GM18867 (cell line): ENCODE measurements around the gene RASGRF2.
"Not testable (repeated sequence)": the region's sequence is repeated elsewhere in the genome, so short reads cannot be mapped to it uniquely, and the experiment has no call there.

Source experiments
- ATAC-seq: cut with Tn5 transposase; IDR thresholded peaks from one replicate; pipeline ENCODE4 v1.9.1; 2021; ENCODE audit warnings: mild to moderate bottlenecking, moderate library complexity; ENCODE audit not compliant: unreplicated experiment

The RASGRF2 gene

DNA sequence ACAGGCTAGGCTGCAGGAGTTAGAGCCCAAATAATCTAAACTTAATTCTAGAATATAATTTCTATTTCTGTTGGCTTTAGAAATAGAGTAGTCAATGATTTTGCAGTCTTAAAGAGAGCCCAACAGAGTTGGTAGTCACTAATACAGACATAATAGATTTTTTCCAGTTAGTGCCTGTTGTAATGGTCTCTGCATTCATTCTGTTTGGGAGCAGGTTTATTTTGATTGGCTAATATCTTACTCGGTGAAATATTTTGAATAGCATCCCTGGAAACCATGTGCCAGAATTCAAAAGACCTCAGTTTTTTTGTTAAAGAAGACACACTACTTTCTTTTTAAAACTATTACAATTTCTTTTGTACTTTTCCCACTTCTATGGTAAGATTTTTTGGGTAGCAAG is 107.2 kb downstream of the RASGRF2 start:
- ATAC-seq, result no peak

DNA sequence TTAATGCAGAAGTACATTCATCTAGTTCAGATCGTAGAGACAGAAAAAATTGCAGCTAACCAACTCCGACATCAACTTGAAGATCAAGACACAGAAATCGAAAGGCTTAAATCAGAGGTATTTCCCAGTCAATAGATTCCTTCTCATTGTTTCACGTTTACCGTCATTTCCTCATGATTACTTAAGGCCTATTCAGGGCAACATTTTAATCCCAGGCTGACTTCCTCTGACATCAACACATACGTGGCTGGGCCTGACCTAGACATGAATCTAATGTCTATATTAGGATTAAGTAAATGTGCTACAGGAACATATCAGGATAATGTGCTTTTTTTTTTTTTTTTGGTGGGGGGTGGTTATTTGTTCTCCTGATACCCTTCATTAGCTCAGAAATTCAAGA is 107.9 kb downstream of the RASGRF2 start:
- ATAC-seq, result no peak

DNA sequence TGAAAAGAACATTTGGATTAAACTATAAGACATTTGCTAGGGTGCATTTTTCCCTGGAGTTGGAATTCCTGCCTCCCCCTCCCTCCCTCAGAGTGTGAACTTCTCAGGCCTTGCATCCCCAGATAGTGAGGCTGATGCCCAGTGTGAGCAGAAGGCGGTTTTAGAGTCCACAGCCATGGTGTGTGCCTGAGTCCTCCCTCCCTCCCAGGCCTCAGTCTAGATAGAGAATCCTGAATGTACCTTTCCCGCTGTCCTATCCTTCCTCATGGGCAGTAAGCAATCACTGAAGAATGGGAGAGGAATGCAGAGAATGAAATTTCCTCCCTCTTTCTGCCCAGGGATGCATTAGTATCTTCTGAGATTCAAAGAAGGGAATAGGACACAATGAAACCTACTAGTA is 108.5 kb downstream of the RASGRF2 start:
- no peak for ATAC-seq

DNA sequence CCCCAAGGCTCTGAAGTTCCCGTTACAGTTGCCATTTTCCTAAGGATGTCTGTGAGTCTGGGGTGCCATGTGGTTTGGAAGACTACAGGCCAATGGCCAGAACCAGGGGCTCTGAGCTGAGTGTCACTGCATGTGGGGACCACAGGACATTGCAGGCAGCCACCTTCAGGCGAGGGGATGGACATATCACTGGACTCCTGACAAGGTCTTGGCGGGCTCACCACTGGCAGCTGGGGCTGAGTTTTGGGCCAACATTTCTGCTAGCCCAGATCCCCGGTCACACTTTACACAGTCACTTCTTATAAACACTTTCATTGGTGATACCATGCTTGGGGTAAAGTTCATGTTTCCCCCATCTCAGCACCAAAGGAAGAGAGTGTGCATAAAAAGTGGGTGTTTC is 109.8 kb downstream of the RASGRF2 start:
- no peak for ATAC-seq

DNA sequence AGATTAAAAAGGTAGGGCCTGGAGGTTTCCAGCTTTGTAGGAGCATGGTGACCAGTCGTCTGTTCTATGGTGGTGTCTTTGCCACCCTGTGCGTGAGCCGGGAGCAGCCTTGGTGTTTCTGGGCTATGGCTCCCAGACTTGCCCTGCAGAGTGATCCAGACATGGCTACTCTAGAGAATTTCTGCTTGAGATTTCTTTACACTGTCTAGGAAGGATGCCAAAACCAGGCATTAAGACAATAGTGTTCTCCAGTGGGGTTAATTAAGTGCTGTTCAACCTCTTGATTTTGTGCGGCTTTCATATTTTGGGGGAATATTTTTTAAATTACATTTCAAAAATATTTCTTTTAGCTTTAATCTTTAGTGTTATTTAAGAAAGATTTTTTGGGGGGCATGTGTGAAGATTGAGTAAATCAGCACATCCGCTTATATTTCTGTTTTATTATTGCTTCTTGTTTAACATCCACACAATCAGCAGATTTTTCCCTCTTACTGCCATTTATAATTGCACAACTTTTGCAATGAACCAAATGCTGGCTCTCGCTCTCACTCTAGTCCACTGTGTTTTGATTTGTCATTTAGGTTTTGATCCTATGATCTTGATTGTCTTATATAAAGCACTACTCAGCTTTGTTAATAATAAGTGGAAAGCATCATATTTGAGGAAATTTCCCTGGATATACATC is 110.5 kb downstream of the RASGRF2 start:
- ATAC-seq, result no peak

DNA sequence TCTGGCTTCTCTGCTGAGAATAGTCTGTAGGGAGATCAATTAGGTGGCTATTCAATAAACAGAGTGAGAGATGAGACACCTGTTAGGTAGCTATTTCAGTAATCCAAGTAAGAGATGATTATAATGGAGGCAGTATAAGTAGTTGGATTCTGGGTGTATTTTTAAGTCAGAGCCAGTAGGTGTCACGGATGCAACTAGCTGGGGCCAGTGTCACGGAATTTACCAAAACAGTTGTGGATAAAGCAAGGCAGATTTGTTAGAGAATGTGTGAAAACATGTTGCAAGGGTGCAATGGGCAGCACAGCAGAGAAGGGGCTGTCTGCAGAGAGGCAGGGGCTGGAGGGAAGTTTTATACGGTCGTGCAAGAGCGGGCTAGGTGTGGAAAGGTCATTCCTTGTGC is 114.9 kb downstream of the RASGRF2 start:
- ATAC-seq, result no peak

DNA sequence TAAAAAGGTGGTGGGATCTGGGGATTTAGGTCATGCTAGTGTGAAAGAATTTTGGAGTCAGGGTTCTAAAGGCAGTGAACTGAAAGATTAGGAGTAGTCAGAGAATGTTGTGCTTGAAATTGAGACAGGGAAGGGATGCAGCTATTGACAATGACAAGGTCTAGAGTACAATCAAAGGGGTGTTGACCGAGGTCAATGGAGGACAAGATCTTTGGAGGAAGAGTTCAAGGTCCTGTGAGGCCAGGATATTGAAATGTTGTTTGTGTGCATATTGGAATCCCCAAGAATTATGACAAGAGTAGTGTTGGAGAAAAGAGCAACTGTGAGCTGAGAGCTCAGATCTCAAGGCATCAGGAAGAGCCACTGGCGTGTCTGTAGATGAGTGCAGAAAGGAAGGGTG is 116.9 kb downstream of the RASGRF2 start:
- ATAC-seq, result no peak

DNA sequence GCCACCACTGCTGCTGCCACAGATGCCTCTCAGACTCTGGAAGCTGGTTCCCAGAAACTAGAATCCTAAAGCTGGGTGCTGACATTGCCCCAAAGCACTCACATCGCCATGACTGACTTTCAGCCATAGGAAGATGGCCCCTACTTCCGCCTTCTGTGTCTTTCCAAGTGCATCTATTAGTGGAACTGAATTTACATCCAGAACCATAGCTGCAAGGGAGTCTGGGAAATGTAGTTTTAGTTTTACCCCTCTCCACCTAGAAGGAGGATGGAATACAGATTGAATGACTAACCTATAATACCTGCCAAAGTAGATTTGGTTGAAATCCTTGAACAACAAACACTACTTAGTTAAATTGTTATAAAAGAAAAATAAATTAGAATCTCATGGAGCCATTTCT is 118.8 kb downstream of the RASGRF2 start:
- ATAC-seq, result no peak

DNA sequence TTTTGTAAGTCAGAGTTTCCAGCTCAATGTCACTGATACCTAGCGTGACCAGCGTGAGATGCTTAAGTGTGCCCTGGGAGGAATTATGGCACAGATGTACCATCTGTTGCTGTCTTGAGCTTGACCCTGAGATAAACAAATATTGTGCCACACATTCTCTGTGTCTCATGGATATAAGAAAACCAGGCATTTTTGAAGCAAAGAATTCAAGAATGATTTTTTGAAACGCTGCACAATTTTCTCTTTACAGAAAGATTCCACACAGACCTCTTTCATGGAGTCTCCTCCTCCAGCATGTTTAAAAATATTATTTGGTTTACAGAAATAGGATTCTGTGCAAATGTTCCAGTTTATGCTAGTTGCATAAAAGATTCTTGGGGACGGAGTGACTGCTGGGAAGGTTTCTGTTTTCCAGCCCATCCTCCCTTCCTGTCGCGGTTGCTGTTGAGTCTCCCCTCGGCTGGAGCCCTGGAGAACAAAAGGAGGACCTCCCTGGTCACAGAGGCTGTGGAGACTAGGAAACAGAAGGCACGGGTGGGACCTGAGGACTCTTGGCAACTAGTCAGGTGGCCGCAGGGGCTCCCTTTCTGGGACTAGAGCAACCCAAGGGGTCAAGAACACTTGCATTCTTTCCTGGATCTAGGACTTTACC is 120.8 kb downstream of the RASGRF2 start:
- ATAC-seq, result no peak

DNA sequence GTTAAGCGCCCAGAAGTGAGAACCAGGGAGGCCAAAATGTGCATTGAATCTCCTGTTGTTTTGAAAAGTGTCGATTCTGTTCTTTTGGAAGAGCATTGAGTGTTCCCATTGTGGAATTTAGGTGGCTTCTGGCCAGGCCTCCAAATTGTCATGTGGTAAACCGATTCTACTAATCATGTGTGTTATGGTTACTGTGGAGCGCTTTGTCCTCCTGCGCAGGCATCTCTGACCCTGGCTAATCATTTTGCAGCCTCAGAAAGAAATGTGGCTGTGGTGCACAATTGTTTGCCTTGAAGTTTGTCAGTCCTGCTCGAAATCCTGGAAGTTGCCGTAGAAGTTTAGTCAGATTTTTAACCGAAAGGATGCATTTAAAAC is 121.3 kb downstream of the RASGRF2 start:
- no peak for ATAC-seq

DNA sequence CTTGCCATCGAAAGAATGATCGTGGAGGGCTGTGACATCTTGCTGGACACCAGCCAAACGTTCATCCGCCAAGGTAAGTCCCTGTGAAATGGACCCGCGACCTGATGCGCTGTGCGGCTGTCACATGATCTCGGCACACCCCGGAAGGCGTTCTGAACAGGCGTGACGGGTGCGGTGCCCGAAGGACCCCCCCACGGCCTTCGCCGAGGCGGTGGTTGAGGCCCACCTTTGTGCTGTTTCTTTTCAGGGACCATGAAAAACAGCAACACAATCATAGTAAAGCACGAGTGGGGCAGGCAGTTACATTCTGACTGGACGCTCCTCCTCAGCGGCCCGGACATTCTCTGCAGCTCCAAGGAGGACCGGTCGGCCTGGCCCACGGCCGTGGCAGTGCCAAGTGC is 126.7 kb downstream of the RASGRF2 start:
- no peak for ATAC-seq

DNA sequence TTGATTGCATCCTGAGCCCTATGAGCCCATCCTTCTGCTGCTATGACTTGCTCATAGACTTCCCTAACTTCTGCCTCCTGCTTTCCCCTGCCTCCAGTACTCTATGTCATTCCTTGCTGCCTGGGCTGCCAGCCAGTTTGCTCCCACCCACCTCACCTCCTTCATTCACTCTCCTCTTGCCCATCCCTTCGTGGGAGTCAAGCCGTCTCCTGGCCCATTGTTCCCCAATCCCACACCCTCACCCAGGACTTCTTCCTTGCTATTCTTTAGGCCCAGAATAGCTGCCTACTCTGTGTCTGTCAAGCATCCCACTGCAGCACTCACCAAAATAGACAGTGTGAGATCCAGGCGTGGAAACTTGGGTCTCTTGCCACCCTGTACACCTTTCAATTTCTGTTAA is 131.0 kb downstream of the RASGRF2 start:
- no peak for ATAC-seq

DNA sequence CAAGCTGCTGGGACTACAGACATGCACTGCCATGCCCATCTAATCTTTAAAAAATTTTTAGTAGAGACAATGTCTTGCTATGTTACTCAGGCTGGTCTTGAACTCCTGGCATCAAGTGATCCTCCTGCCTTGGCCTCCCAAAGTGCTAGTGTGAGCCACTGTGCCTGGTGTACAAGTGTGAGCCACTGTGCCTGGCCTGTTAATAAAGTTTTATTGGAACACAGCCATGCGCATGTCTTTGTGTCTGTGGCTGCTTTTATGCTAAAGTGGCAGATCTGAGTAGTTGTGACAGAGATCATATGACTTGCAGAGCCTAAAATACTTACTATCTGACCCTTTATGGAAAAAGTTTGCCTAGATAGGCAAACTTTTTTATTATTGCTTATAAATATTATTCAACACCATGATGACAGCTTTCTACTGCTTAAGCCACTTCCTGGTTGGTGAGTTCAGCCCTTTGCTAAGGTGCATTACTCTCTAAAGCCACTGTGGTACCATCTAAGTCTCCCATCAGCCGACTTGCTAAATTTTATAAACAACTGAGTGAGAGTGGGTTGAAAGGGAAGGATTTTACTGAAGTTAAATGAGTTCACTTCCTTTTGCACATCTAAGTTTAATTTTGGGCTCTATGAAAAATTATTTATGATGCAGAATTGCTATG is 133.5 kb downstream of the RASGRF2 start:
- no peak for ATAC-seq

DNA sequence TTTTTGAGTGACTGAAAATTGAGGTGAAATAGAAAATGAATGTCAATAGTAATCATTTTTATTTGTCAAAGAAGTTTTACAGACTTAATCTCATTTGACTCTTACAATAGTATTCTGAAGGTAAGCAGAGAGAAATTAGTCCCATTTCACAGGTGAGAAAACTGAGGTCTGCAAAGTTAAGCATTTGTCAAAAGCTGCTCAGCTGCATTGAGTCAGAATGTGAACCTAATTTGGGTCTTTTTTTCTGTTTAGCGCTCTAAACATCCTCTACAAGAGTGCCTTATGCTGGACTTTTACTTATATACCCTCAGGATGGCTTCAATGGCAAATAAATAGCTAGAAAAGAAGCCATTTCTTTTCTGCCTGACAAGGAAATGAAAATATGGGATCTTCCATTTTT is 135.7 kb downstream of the RASGRF2 start:
- no peak for ATAC-seq

DNA sequence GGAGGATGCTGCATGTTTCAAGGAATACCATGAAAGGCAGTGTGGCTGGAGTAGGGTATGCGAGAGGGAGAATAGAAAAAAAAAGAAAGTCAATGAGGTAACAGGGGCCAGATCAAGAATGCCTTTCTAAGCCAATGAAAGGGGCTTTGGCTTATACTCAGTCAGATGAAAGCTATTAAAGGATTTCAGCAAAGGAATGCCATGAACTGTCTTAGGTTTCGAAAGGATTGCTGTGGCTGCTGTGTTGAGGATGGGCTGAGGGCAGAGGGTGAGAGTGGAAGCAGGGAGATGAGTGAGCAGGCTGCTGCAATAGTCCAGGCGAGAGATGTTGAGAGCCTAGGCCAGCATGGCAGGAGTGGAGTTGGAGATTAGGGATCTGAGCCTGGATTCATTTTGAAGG is 137.6 kb downstream of the RASGRF2 start:
- ATAC-seq, result no peak

DNA sequence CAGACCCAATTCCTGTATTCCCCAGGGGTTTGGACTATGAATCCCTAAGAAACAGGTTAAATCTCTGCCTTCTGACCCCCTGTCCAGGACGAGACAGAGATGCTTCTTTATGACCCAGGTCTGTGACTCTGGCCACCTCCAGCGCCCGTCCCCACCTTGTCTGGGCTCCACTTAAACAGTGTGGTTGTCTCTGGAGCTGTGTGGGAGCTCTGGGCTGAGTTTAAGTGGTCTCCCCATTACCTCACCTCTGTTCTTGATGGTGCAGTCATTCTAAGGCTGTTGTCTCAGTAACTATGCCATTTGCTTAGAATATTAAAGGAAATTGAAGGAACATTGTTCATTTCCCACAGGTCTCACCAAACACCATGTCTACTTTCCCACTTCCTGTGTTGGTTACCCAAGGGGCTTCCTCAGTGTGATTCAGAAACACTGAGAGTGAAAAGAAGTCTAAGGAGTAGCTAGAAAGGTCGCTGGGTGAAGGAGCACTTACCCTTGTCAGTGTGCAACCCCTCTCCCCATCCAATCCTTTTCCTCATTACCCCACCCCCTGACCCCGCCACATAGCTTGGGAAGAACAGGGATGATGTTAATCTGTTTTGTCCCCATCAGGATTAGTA is 145.2 kb downstream of the RASGRF2 start:
- no peak for ATAC-seq

DNA sequence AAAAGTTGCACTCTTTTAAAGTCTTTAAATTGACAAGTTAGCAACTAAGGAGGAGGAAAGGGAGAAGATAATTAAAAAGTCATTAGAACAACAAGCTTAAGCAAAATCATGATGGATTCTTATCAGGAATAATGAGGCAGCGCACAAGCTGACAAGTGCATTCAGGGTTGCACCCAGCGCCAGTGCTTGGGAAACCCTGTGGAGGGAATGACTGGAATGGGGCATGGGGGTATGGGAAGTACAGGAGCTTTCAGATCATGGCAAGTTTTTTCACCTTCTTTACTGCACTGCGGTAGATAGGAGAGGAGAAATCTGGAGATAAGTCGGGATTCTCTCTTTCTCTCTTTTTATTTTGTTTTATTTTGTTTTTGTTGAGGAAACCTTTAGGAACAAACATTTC is 155.1 kb downstream of the RASGRF2 start:
- no peak for ATAC-seq

DNA sequence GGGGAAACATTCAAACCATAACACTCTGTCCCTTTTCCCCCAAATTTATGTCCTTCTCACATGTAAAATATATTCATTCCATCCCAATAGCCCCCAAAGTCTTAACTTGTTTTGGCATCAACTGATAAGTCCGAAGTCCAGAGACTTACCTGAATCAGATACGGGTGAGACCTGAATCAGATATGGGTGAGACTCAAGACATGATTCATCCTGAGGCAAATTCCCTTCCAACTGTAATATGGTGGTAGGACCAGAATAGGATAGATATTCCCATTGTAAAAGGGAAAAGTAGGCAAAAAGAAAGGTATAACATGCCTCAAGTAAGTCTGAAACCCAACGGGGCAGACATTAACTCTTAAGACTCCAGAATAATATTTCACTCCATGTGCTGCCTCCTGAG is 157.4 kb downstream of the RASGRF2 start:
- no peak for ATAC-seq

DNA sequence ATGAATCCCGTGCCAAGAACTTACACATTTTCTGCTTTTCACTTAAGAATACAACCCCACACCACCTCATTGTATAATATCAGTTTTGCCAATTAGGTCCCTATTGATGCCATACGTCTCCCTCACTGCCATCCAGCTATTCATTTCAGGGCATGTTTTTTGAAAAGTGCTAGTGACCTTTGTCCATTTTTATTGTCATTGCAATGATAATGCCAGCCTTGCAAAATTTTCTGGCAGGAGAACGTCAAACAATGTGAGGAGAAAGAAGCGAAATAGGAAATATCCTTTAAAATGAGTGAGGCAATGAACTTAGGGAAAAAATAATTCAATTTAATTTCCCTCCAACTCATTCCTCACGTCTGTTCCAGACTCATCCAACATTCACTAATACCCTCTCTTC is 161.1 kb downstream of the RASGRF2 start:
- no peak for ATAC-seq

DNA sequence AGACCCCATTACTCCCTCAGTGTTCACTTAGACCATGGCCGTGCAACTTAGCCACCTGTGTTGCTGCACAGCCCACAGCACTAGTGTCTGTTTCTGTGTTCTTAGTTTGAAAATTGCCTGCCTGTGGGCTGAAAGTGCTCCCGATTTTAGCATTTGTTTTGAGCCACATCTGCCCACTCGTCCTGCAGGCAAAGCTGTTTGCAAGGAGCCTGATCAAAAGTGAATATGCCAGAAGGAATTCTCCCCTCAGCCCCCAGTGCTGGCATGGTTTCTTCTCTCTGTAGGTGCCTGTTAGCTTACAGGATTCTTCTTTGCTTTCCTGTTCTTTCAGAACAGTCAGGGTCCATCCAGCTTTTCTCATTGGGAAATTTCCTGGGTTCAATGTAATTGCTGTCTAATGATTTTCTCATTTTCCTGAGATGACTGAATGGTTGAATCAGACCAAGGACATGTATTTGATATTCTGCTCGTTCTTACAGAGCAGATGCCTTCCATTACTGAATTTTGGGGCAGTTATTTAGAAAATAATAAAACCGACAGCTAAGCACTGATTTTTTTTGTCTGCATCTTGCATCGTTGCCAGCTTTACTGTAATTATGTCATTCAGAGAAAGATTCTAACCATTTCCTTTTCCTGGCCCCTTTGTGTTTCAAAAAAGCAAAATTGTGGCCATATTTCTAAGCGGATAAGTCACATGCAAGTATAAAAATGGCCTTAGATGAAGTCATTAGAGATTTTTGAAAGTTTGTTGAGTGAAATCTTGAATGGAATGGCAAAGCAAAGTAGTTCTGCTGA is 161.9 kb downstream of the RASGRF2 start:
- no peak for ATAC-seq

DNA sequence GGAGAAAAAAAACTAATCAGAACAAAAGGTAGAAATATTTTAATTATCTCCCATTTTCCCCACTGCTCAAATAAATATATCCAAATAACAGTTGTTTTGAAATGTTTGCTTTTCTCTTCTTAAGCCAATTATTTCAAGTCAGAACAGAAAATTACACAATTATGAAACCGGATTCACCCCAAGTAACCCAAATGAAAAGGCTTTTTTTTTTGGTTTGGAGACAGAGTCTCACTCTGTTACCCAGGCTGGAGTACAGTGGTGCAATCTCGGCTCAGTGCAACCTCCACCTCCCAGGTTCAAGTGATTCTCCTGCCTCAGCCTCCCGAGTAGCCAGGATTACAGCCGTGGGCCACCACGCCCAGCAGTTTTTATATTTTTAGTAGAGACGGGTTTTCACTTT is 164.5 kb downstream of the RASGRF2 start:
- not testable (repeated sequence) for ATAC-seq
